ENCODE results near the gene RPS6KA5. TPM values are rescaled to one million over a fixed set of nuclear protein-coding genes. Genes with fewer than 3 reads are reported as not detected.

RPS6KA5 gene
- total and polyA plus RNA-seq, 9 of the 15 experiments (the other 6 are each of a cell fraction or from before 2014, with no cell fraction given) = 0.88 to 7.7 (median 4.7) TPM

GRCh38 chr14:90804292-90805083, 256.0 kb downstream of the RPS6KA5 start (continued):
- TF ChIP-seq ZC3H4 (CRISPR knock-in tag; IDR thresholded peaks at IDR 0.05; ENCODE audit: borderline replicate concordance) = no peak
- TF ChIP-seq ZNF23 (CRISPR knock-in tag; IDR thresholded peaks at IDR 0.05) = no peak
- no peak for TF ChIP-seq MNT (conservative IDR thresholded peaks at IDR 0.05)
- TF ChIP-seq EGR1 (conservative IDR thresholded peaks at IDR 0.05) = peak; percentile 64
- TF ChIP-seq SRF (CRISPR knock-in tag; IDR thresholded peaks at IDR 0.05) = no peak
- no peak for TF ChIP-seq EP400 (IDR thresholded peaks at IDR 0.05)
- TF ChIP-seq PHF20 (IDR thresholded peaks at IDR 0.05; ENCODE audit: partially characterized antibody) = no peak
- 0 out of 2 replicates have a peak, but pooled peaks have one; percentile 21 for TF ChIP-seq ZNF395 (CRISPR knock-in tag; IDR thresholded peaks at IDR 0.05)
- TF ChIP-seq ETV5 (CRISPR knock-in tag; IDR thresholded peaks at IDR 0.05; ENCODE audit: low read depth) = no peak
- TF ChIP-seq HDAC3 (IDR thresholded peaks at IDR 0.05; ENCODE audit: borderline replicate concordance, partially characterized antibody) = no peak
- TF ChIP-seq ZFX (CRISPR knock-in tag; IDR thresholded peaks at IDR 0.05) = peak; percentile 57
- TF ChIP-seq RBBP5 (IDR thresholded peaks at IDR 0.05; ENCODE audit: borderline replicate concordance, insufficient read depth, low read length, poor library complexity, severe bottlenecking) = peak; percentile 16
- TF ChIP-seq ZNF586 (CRISPR knock-in tag; conservative IDR thresholded peaks at IDR 0.05) = no peak
